GM23338 (cell line): ENCODE results near the gene LATS2. TPM values are rescaled to one million over a fixed set of nuclear protein-coding genes. Genes with fewer than 3 reads are reported as not detected.
A peak's percentile ranks its signal among the peaks of the same experiment; 100 is the strongest.

Experiments used
- ATAC-seq: fragments of 200-7000 bp; cut with Tn5 transposase; 3 replicates; pipeline ENCODE4 v1.9.1; 2020
- DNase-seq: peaks from one replicate; pipeline ENCODE4 v3.0.0-alpha.2; 2015; ENCODE audit warnings: low spot score
- H2AFZ ChIP-seq: fragments of 200-600 bp; sonication (generic); 2 replicates; pipeline ENCODE4 v1.8.0; 2016; ENCODE audit warnings: antibody characterized with exemption, mild to moderate bottlenecking, moderate library complexity
- H3F3A ChIP-seq: fragments of 200-600 bp; sonication (generic); replicated peaks from 2 replicates; pipeline ENCODE4 v1.8.0; 2017; ENCODE audit warnings: antibody characterized with exemption, mixed run types, low read depth
- H3K27ac ChIP-seq: fragments of 200-600 bp; sonication (generic); 2 replicates; pipeline ENCODE4 v1.6.1; 2016; ENCODE audit warnings: low read depth
- H3K27me3 ChIP-seq: fragments of 200-600 bp; sonication (generic); 2 replicates; pipeline ENCODE4 v1.8.0; 2016; ENCODE audit warnings: mild to moderate bottlenecking, mixed run types, moderate library complexity; ENCODE audit not compliant: insufficient read depth
- H3K36me3 ChIP-seq: fragments of 200-600 bp; sonication (generic); 2 replicates; pipeline ENCODE4 v1.8.0; 2016; ENCODE audit warnings: mild to moderate bottlenecking; ENCODE audit not compliant: insufficient read depth
- H3K4me1 ChIP-seq: fragments of 200-600 bp; sonication (generic); 2 replicates; pipeline ENCODE4 v1.8.0; 2016; ENCODE audit warnings: mild to moderate bottlenecking, moderate library complexity; ENCODE audit not compliant: insufficient read depth
- H3K4me2 ChIP-seq: fragments of 200-600 bp; sonication (generic); 2 replicates; pipeline ENCODE4 v1.7.1; 2017; ENCODE audit warnings: mixed run types
- H3K4me3 ChIP-seq: fragments of 200-600 bp; sonication (generic); 2 replicates; pipeline ENCODE4 v1.6.1; 2016; ENCODE audit warnings: mixed run types
- H3K79me2 ChIP-seq: fragments of 200-600 bp; sonication (generic); replicated peaks from 2 replicates; pipeline ENCODE4 v1.8.0; 2017; ENCODE audit warnings: mild to moderate bottlenecking; ENCODE audit not compliant: insufficient read depth
- H3K9me2 ChIP-seq: fragments of 200-600 bp; sonication (generic); 2 replicates; pipeline ENCODE4 v1.8.0; 2017; ENCODE audit not compliant: insufficient read depth
- H4K20me1 ChIP-seq: fragments of 200-600 bp; sonication (generic); replicated peaks from 2 replicates; pipeline ENCODE4 v1.8.0; 2017; ENCODE audit warnings: mild to moderate bottlenecking; ENCODE audit not compliant: insufficient read depth
- H3K27ac Mint-ChIP-seq: 2 replicates; pipeline ENCODE4 v1.8.0; 2020; ENCODE audit warnings: inconsistent platforms, mild to moderate bottlenecking, moderate library complexity, mixed read lengths
- H3K27me3 Mint-ChIP-seq: 3 replicates; pipeline ENCODE4 v1.8.0; 2022; ENCODE audit warnings: low read depth, mild to moderate bottlenecking, moderate library complexity, mixed read lengths, inconsistent platforms; ENCODE audit not compliant: insufficient read depth, poor library complexity
- H3K36me3 Mint-ChIP-seq: 3 replicates; pipeline ENCODE4 v1.8.0; 2021; ENCODE audit warnings: low read depth, mild to moderate bottlenecking, inconsistent platforms, moderate library complexity, mixed read lengths
- H3K4me1 Mint-ChIP-seq: 3 replicates; pipeline ENCODE4 v1.8.0; 2020; ENCODE audit warnings: mild to moderate bottlenecking, inconsistent platforms, mixed read lengths
- H3K4me3 Mint-ChIP-seq: 3 replicates; pipeline ENCODE4 v1.8.0; 2021; ENCODE audit warnings: moderate library complexity, mild to moderate bottlenecking, inconsistent platforms, mixed read lengths
- H3K9me3 Mint-ChIP-seq: 3 replicates; pipeline ENCODE4 v1.8.0; 2020; ENCODE audit warnings: moderate library complexity, mild to moderate bottlenecking, inconsistent platforms, mixed read lengths
- EZH2 ChIP-seq: fragments of 200-600 bp; sonication (generic); IDR thresholded peaks from one replicate; pipeline ENCODE4 v1.8.0; 2017; ENCODE audit warnings: antibody characterized with exemption, mild to moderate bottlenecking, low read depth; ENCODE audit not compliant: unreplicated experiment
- POLR2AphosphoS5 ChIP-seq: IDR thresholded peaks from 2 replicates; pipeline ENCODE4 v1.6.1; 2016; ENCODE audit warnings: antibody characterized with exemption, low read depth
- STAT1 ChIP-seq: IDR thresholded peaks from one replicate; pipeline ENCODE4 v1.6.1; 2016; ENCODE audit warnings: antibody characterized with exemption; ENCODE audit not compliant: unreplicated experiment
- ZNF331 ChIP-seq: fragments of 250-450 bp; sonication (Bioruptor Pico); IDR thresholded peaks from 2 replicates; pipeline ENCODE4 v1.5.0; 2020; ENCODE audit warnings: low read depth, mild to moderate bottlenecking, moderate library complexity
- polyA plus RNA-seq: library from polyadenylated mRNA; unstranded; fragments of >200 nt; fragmentation: Nextera tagmentation; extraction: Ambion mirVana; gene quantifications from 2 replicates; pipeline ENCODE4 v1.2.1, GENCODE V29; 2016
- total RNA-seq: library from RNA; depleted of rRNA; stranded (reverse); fragments of >200 nt; shearing (Covaris generic); gene quantifications from 2 replicates; pipeline ENCODE4 v1.2.3, GENCODE V29; 2014
- TF ChIP-seq, protein P1 (sequence below): IDR thresholded peaks from 2 replicates; pipeline ENCODE4 v1.6.1; 2016; ENCODE audit warnings: antibody characterized with exemption
- TF ChIP-seq, protein P2 (sequence below), 2 experiments: fragments of 200-600 bp in 1 of 2; sonication (generic) in 1 of 2; conservative IDR thresholded peaks; 2 replicates each; pipeline versions ENCODE4 v1.5.1 to v1.6.1; 2016 to 2017; ENCODE audit warnings: antibody characterized with exemption in 2 of 2, low read depth in 2 of 2, mild to moderate bottlenecking in 2 of 2, moderate library complexity in 1 of 2
- TF ChIP-seq, protein P3 (sequence below): fragments of 250-450 bp; sonication (Bioruptor Pico); IDR thresholded peaks from 2 replicates; pipeline ENCODE4 v1.5.0; 2020; ENCODE audit warnings: mild to moderate bottlenecking, moderate library complexity

Gene LATS2
- total and polyA plus RNA-seq, 2 experiments from 2014 or later: 10.5 to 25.4 TPM

DNA sequence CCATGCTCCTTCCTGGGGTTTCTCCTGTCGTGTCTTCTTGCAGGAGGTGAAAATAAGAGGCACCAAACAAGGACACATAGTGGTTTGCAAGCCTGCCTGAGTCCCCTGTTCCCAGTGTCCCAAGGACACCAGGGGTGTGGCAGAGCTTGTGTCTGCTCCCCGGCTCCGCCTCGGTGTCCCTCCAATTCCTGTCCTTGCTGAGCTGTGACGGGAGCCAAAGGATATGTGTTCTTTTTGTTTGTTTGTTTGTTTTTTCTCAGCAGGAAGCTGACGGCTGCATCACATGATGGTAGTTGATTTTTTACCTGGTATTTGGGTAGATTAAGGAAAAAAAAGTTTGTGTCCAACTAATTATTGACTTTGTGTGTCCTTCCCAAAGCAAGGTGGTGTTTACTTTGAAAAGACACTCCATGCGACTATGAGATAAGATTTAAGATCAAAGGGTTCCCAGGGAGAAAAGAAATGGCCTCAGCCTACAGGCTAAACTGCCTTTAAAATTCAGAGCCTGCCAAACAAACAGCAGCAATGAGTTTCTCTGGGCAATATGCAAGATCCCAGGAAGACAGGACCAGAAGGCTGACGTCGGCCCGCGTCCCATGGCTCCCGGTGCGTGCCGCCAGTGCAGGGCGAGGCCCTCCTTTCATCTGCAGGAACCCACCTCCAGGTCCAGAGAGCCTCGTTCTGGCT is 108.0 kb downstream of the LATS2 start:
- Mint-ChIP-seq H3K4me1 (peaks cover 3% of the 10 kb centered on the region), H3K27ac (no peak overlapping the region), H3K36me3 (no peaks in the 10 kb centered on the region), H3K9me3 (no peaks in the 10 kb centered on the region), H3K27me3 (peaks cover 9% of the 10 kb centered on the region), H3K4me3 (no peak overlapping the region)
- H3F3A ChIP-seq: no peaks in the 10 kb centered on the region
- ATAC-seq: no peak
- no peaks in the 10 kb centered on the region for H3K27me3 ChIP-seq
- peak overlapping the region; percentile 88 for H2AFZ ChIP-seq
- no peaks in the 10 kb centered on the region for H4K20me1 ChIP-seq
- H3K4me2 ChIP-seq: no peak overlapping the region
- H3K36me3 ChIP-seq: no peaks in the 10 kb centered on the region
- TF ChIP-seq, protein P1, sequence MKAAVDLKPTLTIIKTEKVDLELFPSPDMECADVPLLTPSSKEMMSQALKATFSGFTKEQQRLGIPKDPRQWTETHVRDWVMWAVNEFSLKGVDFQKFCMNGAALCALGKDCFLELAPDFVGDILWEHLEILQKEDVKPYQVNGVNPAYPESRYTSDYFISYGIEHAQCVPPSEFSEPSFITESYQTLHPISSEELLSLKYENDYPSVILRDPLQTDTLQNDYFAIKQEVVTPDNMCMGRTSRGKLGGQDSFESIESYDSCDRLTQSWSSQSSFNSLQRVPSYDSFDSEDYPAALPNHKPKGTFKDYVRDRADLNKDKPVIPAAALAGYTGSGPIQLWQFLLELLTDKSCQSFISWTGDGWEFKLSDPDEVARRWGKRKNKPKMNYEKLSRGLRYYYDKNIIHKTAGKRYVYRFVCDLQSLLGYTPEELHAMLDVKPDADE: no peak
- TF ChIP-seq ZNF331 (CRISPR knock-in tag) (no peak), POLR2AphosphoS5 (no peak), EZH2 (no peak), STAT1 (no peak)
- TF ChIP-seq, protein P2, sequence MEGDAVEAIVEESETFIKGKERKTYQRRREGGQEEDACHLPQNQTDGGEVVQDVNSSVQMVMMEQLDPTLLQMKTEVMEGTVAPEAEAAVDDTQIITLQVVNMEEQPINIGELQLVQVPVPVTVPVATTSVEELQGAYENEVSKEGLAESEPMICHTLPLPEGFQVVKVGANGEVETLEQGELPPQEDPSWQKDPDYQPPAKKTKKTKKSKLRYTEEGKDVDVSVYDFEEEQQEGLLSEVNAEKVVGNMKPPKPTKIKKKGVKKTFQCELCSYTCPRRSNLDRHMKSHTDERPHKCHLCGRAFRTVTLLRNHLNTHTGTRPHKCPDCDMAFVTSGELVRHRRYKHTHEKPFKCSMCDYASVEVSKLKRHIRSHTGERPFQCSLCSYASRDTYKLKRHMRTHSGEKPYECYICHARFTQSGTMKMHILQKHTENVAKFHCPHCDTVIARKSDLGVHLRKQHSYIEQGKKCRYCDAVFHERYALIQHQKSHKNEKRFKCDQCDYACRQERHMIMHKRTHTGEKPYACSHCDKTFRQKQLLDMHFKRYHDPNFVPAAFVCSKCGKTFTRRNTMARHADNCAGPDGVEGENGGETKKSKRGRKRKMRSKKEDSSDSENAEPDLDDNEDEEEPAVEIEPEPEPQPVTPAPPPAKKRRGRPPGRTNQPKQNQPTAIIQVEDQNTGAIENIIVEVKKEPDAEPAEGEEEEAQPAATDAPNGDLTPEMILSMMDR (conservative IDR thresholded peaks at IDR 0.05; ENCODE audit: low read depth in 2 of 2): no peak
- TF ChIP-seq, protein P3, sequence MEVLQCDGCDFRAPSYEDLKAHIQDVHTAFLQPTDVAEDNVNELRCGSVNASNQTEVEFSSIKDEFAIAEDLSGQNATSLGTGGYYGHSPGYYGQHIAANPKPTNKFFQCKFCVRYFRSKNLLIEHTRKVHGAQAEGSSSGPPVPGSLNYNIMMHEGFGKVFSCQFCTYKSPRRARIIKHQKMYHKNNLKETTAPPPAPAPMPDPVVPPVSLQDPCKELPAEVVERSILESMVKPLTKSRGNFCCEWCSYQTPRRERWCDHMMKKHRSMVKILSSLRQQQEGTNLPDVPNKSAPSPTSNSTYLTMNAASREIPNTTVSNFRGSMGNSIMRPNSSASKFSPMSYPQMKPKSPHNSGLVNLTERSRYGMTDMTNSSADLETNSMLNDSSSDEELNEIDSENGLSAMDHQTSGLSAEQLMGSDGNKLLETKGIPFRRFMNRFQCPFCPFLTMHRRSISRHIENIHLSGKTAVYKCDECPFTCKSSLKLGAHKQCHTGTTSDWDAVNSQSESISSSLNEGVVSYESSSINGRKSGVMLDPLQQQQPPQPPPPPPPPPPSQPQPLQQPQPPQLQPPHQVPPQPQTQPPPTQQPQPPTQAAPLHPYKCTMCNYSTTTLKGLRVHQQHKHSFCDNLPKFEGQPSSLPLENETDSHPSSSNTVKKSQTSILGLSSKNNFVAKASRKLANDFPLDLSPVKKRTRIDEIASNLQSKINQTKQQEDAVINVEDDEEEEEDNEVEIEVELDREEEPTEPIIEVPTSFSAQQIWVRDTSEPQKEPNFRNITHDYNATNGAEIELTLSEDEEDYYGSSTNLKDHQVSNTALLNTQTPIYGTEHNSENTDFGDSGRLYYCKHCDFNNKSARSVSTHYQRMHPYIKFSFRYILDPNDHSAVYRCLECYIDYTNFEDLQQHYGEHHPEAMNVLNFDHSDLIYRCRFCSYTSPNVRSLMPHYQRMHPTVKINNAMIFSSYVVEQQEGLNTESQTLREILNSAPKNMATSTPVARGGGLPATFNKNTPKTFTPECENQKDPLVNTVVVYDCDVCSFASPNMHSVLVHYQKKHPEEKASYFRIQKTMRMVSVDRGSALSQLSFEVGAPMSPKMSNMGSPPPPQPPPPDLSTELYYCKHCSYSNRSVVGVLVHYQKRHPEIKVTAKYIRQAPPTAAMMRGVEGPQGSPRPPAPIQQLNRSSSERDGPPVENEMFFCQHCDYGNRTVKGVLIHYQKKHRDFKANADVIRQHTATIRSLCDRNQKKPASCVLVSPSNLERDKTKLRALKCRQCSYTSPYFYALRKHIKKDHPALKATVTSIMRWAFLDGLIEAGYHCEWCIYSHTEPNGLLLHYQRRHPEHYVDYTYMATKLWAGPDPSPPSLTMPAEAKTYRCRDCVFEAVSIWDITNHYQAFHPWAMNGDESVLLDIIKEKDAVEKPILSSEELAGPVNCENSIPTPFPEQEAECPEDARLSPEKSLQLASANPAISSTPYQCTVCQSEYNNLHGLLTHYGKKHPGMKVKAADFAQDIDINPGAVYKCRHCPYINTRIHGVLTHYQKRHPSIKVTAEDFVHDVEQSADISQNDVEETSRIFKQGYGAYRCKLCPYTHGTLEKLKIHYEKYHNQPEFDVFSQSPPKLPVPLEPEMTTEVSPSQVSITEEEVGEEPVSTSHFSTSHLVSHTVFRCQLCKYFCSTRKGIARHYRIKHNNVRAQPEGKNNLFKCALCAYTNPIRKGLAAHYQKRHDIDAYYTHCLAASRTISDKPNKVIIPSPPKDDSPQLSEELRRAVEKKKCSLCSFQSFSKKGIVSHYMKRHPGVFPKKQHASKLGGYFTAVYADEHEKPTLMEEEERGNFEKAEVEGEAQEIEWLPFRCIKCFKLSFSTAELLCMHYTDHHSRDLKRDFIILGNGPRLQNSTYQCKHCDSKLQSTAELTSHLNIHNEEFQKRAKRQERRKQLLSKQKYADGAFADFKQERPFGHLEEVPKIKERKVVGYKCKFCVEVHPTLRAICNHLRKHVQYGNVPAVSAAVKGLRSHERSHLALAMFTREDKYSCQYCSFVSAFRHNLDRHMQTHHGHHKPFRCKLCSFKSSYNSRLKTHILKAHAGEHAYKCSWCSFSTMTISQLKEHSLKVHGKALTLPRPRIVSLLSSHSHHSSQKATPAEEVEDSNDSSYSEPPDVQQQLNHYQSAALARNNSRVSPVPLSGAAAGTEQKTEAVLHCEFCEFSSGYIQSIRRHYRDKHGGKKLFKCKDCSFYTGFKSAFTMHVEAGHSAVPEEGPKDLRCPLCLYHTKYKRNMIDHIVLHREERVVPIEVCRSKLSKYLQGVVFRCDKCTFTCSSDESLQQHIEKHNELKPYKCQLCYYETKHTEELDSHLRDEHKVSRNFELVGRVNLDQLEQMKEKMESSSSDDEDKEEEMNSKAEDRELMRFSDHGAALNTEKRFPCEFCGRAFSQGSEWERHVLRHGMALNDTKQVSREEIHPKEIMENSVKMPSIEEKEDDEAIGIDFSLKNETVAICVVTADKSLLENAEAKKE (CRISPR knock-in tag): no peak
- H3K79me2 ChIP-seq: no peaks in the 10 kb centered on the region
- no peaks in the 10 kb centered on the region for H3K9me2 ChIP-seq
- H3K4me3 ChIP-seq: no peak overlapping the region
- no peak overlapping the region for H3K27ac ChIP-seq
- no peak for DNase-seq
- H3K4me1 ChIP-seq: peaks cover 4% of the 10 kb centered on the region; the same call in 1 of the 2 replicates
